Stimulated activated CD4-positive, alpha-beta T cell treated with anti-CD3 and anti-CD28 coated beads, Interleukin-1b, Interleukin-23, amount 100 ng/mL, for 4 hours (primary cell): ENCODE data around the gene LAP3.
"Not testable (repeated sequence)": the region's sequence is repeated elsewhere in the genome, so short reads cannot be mapped to it uniquely, and the experiment has no call there.

Experiments used
- DNase-seq, 2 donors: peaks; one replicate each; pipeline ENCODE4 v3.0.0-alpha.2; 2020; ENCODE audit warnings: low read depth in 2 of 2

LAP3 gene

DNA sequence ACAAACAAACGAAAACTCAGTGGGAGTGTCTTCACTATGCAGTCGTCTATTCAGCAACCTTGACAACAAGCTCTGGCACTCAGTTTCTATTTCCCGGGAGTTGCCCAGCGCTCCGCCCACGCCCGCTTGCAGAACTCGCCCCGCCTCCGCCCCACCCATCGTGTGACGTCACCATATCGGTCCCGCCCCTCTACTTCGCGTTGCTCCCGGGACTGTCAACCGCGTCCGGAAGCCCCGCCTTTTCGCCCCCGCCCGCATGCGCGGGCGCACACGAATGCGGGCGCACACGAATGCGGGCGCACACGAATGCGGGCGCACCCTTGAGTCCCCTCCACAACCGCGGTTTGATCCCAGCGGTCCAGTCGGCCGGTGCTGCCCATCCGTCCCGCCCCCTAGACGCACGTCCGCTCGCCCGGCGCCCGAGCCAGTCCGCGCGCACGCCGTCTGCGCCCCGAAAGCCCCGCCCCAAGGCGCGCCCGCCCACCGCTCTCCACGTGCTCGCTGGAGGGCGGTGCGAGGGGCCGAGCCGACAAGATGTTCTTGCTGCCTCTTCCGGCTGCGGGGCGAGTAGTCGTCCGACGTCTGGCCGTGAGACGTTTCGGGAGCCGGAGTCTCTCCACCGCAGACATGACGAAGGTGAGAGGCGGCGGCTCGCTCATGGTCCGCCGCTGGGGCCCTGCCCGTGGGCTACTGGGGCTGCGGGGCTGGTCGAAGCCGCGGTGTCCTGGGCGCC is at the start of gene LAP3:
TSS of gene LAP3 (plus strand) at position 267 of the 733 bp plus-strand sequence. CDS start at position 535, 268 bp downstream.
- peak; percentile 98 to 100 for DNase-seq

DNA sequence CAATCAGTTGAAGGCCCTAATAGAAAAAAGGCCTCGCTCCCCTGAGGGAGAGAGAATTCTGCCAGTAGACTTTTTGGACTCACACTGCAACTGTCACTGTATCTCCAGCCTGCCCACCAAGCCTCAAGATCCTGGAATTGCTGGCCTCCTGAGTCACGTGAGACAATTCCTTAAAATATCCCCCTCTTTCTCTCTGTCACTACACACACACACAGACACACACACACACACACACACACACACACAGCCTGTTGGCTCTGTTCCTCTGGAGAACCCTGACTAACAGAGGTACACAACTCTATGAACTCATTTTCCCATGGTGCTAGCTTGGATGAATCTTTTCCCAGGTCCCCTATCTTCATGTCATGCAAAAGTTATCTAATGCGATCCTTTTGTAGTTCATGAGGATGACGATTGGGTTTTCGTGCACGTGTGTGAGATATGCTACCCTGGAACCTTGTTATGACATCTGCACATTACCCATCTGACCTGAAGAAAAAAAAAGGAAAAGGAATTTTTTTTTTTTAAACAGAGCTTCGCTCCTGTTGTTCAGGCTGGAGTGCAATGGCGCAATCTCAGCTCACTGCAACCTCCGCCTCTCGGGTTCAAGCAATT is 48.3 kb upstream of the LAP3 start:
- DNase-seq, result no peak

DNA sequence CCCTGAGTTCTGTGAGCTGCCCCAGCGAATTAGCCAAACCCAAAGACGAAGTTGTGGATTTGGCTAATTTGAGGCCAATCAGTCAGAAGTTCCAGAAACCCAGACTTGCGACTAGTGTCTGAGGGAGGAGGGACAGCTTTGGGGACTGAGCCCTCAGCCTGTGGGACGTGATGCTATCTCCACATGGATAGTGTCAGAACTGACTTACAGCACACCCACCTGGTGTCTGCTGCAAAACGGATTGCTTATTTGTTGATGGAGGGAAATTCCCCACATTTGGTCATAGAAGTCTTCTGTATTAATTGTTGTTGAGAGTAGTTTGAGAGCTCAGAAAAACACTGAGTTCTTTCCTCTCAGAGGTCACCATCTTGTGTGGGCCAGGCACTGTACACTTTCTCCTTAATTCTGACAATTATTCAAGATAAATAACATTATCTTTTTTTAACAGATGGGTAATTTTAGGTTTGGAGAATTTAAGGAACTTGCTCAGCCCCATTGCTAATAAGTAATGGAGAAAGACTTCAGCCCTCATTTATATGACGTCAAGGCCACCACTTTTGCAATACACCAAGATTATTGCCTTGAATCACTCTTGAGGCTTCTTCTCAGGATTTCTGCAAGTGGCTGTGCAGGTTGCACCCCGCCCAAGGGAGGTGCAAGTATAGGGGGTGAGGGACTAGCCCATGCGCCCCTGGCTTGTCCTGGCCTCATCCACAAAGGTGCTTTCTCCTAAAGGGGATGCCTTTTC is 45.3 kb upstream of the LAP3 start:
- no peak for DNase-seq

DNA sequence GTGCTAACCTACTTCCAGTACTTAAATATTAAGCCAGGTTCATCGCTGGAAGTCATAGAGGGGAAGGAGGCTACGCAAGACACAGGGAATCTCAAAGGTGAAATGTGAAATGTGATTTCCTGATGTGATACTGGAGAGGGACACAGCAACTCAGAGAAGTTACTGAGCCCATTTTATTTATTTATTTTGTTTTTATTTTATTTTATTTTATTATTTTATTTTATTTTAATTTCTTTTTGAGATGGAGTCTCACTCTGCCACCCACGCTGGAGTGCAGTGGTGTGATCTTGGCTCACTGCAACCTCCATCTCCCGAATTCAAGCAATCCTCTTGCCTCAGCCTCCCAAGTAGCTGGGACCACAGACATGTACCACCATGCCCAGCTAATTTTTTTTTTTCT is 42.3 kb upstream of the LAP3 start:
- DNase-seq, result no peak

DNA sequence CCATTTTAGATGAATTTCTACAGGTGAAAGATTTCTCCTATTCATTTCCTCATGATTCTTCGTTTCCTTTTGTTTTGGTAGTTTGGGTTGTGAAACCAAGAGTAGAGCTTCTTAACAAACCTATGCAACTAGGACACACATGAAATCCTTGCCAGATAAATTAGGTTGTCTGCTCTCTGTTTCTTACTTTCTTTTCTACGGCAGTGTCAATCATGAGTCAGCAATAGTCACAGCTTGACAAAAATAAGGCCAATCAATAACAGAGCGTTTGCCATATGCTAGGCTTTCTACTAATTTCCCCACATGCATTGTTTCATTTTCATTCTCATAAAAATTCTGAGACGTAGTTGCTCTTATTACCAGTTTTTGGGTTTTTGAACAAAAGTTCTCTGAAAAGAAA is 41.8 kb upstream of the LAP3 start:
- no peak for DNase-seq

DNA sequence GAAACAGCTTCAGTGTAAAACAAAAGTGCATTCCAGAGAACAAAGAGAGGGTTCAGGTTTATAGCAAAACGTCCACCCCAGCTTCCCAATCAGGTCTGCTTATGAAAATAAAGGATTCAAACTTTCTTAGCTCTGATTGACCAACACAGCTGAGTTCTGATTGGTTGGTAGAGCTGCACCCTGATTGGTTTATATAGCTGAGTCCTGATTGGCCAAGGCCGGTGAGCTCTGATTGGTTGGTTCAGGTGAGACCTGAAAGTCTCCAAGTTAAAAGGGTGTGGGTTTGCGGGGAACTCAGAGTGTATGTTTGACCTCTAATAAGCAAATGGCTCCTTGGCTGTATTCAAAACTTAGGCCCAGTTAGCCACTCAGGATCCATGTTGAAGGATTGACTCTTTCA is 41.1 kb upstream of the LAP3 start:
- no peak for DNase-seq

DNA sequence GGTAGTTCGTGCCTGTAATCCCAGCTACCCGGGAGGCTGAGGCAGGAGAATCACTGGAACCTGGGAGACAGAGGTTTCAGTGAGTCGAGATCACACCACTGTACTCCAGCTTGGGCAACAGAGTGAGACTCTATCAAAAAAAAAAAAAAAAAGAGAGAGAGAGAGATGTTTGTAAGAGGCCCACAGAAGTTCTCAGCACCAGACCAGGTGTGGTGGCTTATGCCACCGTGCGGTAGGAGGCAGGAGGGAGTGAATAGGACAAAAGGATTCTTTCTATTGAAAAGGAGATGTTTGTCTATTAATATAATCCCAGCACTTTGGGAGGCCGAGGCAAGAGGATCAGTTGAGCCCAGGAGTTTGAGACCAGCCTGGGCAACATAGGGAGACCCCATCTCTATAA is 39.9 kb upstream of the LAP3 start:
- DNase-seq, result not testable (repeated sequence)

DNA sequence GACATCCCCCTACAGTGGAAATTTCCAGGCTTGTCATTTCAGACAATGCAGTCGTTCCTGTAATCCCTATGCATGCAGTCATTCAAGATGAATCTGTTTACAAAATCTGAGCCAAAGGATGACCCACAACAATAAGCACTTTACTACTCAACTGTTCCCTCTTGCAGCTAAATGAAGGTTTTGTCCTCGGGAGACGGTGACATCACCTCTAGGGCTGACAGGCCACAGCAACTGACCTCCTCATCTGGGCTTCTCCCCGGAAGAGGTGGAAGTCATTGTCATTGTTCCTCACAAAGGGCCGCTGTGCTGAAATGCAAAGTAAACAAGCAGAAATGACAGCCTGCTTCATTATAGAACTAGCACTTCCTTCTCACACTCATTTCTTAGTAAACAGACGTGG is 32.8 kb upstream of the LAP3 start:
- no peak for DNase-seq

DNA sequence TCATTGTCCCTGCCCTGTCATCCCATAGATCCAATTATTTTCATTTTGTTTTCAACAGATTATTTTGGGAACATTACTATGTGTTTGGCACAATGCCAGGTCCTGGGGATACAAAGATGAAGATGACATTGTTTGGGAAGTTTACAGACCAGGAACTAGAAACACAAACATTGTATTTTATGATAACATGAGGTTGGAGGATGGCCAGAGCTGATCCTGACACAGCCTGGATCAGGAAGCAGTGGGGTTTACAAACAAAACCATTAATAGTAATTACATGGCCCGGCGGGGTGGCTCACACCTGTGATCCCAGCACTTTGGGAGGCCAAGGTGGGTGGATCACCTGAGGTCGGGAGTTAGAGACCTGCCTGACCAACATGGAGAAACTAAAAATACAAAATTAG is 32.2 kb upstream of the LAP3 start:
- no peak for DNase-seq

DNA sequence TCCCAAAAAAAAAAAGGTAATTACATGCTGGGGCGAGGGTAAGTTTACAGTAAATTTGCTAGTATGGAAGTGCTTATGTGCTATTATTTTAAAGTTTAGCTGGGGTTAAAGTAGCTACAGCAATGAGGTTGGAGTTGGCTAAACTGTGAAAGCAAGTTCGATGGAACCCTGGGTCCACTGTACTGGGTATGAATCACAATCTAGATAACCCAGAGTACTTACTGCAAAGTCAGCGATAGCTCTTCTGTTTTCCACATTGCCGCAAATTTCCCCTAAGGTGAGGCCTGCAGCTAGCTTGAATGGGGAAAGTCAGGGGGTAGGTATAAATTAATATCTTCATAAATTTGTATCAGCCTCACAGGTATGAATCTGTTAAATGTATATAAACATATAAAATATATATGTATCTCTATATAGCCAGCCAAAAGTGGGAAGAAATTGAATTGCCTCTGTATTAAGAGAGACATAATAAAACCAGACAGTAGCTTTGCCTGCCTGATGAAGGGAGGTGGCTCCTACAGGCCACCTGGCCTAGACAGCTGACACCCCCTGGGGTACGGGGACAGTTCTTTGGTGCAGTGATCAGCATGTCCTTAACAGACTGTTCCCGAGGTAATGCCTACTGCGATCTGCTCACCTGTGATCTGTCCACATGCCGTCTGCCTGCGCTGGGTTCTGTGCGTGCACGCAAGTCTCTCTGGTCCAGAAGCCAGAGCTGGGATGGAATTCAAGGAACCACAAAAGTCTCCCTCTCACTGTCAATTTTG is 31.4 kb upstream of the LAP3 start:
- no peak for DNase-seq

DNA sequence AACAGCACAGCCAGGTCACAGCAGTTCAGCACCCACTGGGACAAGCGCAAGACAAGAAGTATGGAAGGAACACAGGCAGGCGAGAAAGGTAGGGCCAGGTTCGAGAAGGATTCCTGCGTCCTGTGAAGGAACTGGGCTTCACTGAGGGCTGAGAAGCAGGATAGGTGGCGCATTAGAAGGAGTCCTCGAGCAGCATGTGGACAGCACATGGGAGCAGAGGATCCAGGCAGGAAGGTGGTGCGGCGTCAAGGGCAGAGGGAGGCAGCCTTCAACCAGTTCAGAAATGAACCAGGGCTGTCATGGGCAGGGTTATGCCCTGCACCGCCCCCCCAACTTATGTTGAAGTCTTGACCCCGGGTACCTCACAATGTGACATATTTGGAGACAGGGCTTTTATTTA is 30.8 kb upstream of the LAP3 start:
- DNase-seq, result no peak

DNA sequence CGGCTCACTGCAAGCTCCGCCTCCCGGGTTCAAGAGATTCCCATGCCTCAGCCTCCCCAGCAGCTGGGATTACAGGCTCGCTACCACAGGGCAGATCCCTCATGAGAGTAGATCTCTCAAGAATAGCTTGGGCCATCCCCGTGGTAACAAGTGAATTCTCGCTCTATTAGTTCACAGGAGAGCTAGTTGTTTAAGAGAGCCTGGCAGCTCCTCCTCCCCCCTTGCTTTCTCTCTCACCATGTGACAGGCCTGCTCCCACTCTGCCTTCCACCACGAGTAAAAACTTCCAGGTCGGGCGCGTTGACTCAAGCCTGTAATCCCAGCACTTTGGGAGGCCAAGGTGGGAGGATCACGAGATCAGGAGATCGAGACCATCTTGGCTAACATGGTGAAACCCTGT is 30.3 kb upstream of the LAP3 start:
- no peak for DNase-seq

DNA sequence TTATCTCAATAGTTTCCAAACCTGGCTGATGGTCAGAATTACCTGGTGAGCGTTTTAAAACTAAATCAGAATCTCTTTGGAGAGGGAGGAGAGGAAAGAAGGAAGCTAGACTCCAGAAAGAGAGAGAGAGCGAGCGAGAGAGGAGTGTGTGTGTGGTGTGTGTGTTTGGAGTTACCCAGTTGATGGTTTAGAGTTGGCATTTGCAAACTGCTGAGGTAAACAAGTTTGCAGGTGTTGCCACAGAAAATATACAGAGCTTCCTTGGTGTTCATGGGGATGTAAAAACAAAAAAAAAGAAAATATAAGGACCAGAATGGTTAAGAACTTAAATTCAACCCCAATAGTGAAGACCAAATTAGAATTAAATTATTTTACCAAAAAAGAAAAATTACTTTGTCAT is 26.4 kb upstream of the LAP3 start:
- no peak for DNase-seq

DNA sequence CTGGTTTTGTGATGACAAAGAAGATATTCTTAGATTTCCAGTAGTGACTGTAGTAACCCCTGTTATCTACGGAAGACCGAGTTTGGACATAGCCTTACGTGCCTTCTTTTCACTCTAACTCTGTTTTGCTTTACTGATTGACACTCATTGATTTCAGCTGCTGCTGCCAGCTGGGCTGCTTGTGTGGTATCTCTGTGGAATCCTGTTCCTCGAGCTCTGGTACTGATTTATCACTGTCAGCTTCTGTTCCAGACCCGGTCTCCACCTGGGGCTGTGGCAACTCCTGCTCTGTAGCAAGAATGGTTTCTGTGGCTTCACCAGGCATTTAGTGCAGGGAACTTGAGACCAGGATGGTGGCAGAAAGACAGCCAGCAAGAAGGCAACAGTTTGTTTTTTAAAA is 24.6 kb upstream of the LAP3 start:
- DNase-seq, result no peak

DNA sequence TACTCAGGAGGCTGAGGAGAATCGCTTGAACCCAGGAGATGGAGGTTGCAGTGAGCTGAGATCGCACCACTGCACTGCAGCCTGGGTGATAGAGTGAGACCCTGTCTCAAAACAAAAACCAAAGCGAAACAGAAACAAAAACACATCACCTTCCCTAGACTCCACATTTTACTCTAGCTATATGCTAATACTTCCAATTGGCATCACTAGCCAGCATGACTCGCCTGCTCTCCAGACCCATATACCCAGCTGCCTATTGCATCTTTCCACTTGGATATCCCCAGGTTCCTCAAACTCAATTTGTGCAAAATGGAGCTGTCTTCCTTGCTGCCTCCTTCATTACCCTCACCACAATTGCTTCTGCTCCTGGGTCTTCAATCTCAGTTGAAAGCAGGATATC is 22.4 kb upstream of the LAP3 start:
- DNase-seq, result no peak

DNA sequence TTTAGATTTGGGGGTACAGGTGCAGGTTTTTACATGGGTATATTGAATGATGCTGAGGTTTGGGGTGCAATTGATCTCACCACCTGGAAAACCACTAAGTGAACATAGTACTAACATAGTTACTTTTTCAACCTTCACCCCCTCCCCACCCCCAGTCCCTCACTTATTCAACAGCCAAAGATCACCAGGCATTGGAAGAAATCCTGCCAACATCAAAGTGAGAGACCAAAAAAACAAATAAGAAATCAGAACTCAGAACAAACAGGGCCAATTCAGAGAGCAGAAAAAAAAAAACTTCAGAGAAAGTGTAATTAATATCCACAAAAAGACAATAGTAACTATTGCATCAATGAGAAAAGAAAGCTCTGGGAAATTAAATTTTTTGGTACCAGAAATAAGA is 20.5 kb upstream of the LAP3 start:
- DNase-seq, result no peak

DNA sequence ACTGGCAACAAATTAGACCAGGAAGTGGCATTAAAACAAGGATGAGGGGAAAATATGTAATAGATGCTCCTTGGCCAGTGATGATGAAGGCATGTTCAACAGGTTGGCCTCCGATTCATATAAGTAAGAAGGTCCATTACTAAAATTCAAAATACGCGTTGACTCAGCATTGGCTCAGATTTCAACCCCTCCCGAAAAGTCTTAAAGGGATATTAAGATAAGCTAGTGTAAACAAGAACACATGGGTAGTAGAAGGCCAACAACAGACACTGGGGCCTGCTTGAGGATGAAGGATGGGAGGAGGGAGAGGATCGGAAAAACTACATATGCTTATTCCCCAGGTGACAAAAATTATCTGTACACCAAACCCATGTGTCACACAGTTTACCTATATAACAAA is 19.1 kb upstream of the LAP3 start:
- DNase-seq, result no peak

DNA sequence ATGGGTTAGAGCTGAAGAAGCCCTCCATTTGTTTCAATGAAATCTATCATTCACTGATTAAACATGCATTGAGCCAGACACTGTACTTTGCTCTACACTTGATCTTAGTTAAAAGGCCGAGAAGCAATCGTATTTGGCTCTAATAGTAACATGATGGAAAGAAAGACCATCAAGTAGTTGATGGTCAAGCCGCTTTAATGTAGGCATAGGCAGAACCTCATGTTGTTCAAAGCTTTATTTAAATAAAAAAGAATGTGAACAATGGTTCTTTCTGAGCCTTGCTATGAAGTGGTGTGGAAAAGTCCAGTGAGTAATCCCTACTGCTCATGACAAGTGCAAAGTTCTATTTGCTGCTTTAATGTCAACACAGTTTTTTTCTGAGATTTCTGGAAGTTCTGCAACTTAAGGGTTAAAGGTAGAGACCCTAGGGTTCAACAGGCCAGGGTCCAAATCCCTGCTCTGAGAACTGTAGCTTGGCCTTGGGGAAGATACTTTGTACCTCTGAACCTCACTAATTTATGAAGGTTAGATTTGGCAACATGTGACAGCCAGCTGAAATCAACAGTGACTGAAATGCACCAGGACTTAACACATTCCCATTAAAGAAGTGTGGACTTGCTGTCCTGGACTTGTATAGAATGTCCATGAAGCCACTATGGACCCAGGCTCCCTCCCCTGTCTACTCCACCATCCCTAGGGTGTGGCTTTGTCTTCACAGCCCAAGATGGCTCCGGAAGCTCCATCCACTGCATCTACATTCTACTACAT is 17.9 kb upstream of the LAP3 start:
- no peak for DNase-seq

DNA sequence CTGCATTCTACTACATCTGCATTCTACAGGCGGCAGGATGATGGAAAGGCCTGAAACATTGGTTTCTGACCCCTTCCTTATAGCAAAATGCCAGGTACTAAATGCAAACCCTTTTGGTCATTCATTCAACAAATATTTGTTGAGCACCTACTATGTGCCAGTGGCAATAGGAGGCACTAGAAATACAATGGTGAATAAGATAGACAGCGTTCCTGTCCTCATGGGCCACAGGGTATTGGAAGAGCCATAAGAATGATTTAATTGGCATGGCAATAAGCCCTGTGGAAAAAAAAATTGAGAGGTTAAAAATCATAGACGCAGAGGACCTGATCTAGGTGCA is 17.3 kb upstream of the LAP3 start:
- no peak for DNase-seq

DNA sequence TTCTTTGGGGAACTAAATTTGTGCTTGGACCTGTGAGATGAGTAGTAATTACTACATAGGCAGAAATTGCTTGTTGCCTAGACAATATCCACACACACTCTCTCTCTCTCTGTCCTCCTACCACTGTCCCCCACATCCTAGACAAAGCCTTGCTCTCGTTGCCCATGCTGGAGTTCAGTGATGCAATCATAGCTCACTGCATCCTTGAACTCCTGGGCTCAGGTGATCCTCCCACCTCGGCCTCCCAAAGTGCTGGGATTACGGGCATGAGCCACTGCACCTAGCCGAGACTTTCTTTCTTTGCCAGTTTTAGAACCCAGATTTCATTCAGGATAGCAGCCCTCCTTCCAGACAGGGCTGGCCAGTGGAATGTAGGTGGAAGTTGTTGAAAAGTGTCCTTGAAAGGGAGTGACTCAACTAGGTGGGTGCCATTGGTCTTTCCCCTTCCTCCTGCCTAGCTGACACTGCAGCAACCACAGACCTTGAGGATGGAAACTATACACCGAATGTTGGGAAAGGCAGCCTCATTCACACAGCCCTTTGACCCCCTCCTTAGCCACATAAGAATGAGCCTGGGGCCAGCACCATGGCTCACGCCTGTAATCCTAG is 16.8 kb upstream of the LAP3 start:
- DNase-seq, result no peak

DNA sequence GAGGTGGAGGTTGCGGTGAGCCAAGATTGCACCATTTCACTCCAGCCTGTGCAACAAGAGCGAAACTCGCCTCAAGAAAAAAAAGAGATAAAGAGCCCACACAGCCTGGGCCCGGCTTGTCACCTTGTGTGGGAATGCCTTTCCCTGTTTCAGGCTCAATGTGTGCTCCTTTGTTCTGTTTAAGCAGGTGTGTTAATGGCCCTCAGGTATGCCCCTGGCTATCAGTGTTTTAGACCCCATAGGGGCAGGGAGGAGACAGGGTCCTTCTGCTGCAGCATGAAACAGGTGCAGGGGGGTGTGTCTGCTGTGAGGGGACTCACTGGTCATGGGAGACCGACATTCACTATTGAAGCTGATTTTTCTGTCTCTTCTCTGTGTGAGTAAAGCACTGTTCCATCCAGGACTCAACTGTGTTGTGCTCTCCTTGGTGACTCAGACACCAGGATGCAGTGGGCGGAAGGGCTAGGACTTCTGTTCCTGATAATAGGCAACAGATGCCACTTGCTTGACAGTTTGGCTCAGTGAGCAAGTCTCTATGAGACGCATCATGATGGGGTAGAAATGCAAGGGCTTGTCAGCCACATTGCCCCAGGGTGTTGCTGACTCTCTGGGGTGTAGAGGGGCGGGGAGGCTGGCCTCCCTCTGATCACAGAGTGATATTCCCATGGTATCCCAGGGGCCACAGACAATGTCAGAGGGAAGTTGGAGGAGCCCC is 15.6 kb upstream of the LAP3 start:
- DNase-seq, result no peak
